GM10847 (cell line): Measurements from ENCODE around the gene BCAS3.

ENCODE experiments used
- POLR2A ChIP-seq: IDR thresholded peaks from 2 replicates; pipeline ENCODE4 v1.6.1; 2011; ENCODE audit not compliant: insufficient read length; ENCODE audit errors: extremely low read depth

The BCAS3 gene

DNA sequence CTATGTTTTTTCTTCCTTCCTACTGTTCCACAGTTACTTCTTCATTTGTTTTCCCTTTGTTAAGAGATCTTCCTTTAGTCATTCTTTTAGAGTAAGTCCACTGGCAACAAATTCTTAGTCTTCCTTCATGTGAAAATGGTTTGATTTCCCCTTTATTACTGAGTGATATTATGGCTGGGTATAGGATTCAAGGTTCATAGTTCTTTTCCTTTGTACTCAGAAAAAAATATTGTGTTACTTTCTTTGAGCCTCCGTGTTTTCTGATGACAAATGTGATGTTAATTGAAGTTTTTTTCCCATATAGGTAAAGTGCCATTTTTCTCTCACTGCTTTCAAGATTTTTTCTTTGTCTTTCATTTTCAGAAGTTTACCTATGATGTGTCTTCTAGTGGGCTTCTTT lies 438.9 kb downstream of the BCAS3 start:
- no peak for TF ChIP-seq POLR2A

DNA sequence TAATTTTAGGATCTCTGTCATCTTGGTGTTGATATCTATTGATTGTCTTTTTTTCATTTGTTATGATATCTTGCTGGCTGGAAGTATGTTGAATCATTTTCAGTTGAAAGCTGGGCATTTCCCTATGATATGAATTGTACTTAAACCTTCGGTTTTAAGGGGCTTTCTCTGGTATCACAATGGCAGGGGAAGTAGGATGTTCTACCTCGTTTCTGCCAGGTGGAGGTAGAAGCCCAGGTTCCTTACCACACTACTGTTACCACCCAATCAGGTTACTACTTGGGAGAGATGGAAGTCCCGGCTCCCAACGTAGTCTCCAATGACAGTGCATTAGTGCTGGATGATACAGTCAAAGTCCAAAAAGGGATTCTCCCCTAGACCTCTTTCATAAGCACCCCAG lies 440.3 kb downstream of the BCAS3 start:
- no peak for TF ChIP-seq POLR2A

DNA sequence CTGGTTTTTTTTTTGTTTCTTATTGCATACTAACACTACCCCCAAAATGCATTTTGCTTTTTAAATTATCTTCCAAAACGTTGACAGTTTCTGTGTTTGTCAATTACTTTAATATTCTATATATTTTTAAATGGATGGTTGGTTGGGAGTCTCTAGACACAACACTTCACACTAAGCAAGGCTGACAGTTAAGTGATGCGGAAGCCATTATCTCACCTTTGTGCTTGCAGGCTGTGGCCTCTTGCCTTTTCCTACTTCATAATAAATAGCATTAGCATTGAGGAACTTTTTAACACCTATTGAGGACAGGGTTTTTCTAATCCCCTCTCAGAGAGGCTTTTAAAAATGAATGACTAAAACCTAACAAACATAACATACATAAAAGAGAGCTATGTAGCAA lies 441.2 kb downstream of the BCAS3 start:
- no peak for TF ChIP-seq POLR2A

DNA sequence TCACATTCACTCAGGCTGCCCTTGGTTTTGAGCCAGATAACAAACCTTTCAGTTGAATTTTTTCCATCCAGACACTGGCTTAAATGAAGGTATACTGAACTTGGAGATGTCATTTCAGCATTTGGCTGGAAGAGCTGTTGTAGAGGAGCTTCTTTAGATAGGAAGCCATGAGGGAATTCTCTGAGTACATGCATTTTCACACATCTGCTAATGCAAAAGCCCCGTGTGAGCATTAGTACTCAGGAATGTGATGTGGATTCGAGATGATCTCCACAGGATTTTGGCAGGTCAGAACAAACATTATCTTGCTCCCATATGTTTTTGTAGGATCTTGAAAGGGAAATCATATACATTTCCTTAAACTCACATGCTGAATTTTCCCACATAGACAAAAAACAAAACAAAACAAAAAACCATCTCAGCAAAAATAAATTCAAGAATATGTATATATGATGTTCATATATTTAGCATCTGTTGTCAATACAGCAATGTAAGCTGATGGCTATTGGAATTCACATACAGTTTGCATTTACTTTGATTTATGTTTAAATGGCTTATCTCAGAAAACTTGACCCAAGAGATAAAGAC lies 444.8 kb downstream of the BCAS3 start:
- TF ChIP-seq POLR2A: no peak

DNA sequence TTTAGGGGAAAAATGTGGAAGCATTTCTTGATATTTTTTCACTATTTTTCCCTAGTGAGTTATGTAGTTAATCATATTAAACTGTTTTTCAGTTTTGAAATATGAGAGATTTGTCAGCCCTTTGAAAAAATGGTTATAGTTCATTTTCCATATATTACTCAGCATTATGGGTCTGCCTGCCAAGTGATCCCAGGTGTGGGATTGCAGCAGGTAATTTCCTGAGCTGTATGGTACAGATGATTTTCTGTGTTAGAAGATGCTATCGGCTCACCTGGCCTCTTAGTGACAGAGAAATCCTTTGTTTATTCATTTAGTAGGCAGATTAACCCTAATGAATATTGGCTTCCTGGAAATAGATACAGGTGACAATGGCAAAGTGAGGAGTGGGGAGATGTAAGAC lies 446.9 kb downstream of the BCAS3 start:
- no peak for TF ChIP-seq POLR2A

DNA sequence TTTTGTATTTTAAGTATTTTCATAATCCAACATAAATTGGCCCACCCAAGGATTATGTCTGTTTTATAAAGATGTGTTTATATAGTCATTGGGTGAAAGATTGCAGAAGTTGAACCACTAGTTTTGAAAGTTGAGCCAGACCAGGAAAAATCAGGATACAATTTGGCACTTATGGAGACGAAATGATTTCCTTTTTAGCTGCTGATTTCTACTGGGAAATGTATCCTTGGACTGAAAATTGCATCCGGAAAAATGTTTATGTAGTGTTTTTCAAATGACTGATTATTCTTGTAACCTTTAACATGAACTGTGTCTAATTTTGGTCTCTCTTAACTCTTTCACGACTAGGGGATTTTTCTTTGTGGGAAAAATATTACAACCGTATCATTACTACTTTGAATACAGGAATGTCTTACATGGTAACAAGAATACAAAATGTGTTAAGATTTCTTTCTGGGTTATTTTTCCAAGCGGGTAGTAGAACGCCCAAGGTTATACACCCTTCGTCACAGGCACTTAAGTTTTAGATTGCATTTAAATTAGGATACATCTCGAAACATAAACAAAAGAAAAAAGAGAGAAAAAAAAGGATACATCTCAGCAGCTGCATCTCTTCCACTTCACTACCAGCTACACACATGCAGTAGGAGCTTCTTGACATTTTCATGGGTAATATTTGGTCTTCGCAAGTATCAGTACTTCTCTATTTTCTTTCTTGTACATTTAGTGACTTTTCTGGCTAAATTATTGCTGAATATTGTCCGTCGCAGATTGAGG lies 449.0 kb downstream of the BCAS3 start:
- TF ChIP-seq POLR2A: no peak

DNA sequence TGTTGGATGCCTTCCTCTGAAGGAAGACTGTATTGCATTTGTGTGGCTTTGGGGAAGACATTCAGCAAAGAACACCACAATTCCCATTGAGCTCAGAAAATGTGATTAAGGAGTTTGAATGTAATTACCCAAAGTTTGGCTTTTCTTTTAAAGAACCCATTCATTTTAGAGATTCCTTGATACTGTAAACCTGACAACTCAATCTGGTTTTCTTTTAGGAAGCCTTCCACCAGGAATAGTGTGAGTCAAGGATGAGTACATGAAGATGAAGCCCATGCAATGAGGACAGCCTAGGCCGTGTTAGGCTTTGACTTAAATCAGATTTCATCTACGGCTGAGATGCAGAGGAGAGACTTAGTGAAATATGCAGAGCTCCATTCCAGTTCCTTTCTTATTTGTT lies 450.3 kb downstream of the BCAS3 start:
- TF ChIP-seq POLR2A: no peak

DNA sequence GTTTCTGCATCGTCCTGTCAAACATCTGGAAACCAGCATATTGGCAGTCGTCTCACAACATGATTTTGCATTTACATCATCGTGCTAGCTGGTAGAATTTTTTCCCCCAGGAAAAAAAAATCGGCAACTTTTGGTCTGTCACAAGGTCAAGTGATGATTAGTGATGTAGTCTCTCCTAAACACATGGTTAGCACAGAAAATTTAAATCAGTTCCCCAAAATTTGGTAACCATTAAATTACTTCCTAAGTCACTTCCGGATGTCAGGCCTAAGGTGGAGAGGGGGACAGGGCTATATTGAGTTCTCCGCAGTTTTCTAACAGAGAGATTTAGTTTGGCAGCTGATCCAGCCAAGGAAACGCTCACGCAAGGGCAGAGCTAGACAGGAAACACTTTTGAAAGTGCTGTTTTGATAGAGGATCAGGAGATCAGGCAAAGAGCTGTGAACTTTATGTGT lies 451.0 kb downstream of the BCAS3 start:
- no peak for TF ChIP-seq POLR2A

DNA sequence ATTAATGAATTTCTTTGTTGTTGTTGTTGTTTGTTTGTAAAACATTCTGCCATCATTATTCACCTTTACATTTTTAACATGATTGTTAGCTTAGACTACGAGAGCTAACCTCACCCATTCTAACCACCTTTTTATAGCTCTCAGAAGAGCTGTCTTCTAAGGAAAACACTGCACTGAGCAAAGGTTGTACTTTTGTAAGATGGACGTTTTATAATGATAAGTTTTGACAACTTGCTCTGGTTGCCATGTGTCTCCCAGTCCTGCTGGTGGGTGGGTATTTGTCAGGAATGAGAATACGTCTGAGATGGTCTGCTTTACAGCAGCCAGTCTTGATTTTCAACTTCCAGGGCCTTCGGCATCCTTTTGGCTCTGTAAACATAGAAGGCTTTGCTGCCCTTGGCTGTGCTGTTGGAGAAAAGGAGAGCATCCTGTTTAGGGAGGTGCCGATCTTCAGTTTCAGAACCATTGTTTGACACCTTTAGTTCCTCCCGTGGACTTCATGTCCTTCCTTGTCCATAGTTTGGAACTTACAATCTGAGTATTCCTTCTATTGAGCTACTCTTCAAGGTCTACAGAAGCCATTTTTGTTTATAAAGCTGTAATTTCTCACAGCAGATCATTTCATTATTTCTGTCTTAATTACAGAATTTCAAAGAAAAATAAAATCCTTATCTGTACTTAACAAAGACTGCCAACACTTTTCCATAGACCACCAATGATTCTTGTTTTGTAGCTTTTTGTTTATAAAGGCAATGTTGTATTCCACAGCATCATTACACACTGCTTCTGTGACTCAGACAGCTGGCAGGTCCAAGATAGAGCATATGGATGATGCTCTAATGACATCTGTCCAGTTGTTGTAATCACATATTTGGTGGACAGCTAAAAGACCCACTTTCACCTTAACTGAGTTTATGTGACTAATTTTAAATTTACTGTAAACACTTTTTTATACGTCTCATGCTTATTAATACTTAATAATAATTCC lies 451.9 kb downstream of the BCAS3 start:
- no peak for TF ChIP-seq POLR2A

DNA sequence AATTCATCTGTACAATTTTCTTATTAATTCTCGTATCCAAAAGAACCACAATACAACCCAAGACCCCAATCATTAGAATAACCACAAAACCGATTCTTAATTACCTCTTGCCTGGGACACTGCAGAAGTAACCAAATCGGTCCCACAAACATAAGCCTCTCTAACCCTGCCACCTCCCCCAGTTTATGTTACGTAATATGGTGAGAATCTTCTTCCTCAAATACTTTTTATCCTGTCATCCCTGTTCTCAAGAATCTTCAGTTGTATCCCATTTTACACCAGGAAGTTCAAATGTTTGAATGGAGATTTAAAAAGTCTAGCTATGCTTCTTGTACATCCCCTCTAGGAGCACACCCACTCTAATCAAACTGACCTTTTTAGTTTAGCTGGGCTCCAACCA lies 452.7 kb downstream of the BCAS3 start:
- TF ChIP-seq POLR2A: no peak

DNA sequence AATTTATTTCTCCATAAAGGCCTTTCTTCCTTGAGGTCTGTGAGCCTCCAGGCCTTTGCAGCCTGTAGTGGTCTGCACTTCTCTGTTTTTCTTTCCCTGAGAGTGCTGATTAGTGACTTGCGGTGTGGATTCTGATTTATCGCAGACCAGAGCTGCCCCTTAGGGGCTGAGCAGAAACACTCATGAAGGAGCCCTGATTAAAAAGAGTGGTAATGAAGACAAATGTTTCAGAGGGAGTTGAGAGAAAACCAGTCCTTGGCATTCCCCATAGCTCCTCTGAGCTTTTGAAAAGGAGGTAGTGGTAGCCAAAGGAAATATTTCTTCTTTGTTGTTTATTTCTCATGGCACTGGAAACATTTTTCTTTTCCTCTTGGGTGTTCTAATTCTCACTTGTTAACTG lies 453.9 kb downstream of the BCAS3 start:
- no peak for TF ChIP-seq POLR2A

DNA sequence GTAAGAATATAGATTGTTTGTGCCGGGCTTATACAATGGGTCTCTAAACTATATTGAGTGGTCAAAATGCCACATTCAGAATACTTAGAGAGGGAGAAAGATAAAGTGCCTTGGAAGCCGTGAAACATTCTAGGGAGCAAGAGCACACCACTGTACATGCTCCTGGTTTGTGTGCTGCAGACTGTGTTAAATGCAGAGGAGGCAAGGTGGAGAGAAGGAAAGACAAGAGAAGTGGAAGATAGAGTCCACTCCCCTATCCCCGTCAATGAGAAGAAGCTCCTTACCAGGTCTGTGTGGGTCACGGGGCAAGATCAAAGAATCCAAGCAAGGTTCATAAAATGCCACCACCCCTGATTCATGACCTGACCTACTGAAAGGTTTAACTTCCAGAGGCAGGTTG lies 454.9 kb downstream of the BCAS3 start:
- TF ChIP-seq POLR2A: no peak

DNA sequence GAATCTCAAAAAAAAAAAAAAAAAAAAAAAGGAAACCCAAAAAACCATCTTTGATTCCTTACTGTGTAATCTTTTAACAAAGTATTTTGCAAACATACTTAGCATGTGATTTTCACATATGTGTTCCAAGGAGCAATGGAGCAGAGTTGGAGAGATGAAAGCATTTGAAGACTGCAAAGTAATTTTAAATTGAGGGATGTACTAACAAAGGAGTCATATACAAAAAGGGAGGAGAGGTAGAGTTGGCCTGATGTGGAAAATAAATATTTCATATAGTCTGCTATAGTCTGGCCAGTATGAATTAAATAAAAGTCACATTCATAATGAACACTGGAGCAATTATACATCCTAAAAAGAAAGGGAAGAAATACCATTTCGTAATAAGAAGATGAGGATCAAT lies 456.2 kb downstream of the BCAS3 start:
- no peak for TF ChIP-seq POLR2A

DNA sequence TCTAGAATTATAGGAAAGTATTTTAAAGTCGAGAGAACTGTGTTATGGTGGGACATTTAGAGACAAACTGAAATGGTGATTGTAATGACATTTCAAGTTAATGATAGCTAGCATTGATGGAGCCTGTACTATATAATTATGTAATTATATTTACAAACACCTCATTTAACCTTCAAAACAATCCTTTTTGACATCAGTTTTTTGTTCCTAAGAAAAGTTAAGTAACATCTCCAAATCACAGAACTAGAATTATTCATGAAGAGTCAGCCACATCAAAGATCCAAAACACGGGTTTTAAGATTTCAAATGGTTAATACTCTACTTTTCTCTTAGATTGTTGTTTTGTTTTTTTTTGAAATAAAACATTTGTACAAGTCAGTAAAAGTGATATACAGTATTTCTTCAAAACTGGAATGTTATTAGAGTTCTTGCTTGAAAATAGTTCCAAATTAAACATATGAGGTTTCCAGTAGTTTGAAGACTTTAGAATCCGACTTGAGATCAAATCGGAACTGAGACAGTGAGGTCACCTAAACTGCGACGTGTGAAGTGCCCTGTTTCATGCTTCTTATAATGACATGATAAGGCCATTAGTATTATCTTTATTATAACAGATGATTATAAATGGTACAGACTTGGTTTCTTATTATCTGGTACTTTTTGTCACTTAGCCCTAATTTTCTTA lies 457.0 kb downstream of the BCAS3 start:
- TF ChIP-seq POLR2A: no peak

DNA sequence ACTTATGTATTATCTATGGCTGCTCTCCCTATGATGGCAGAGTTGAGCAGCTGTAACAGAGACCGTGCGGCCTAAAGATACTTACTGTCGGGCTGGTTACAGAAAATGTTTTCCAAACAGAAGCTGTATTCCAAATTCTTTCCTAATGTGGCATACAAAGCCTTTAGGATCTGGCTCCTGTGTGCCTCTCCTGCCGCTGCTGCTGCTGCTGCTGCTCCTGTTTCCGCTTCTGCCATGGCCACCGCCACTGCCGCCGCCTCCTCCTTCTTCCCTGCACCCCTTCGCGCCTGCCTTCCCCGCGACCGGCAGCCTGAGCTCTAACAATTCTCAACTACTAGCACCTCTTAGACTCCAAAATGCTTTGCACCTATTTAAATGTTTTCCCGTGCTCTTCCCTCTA lies 458.1 kb downstream of the BCAS3 start:
- no peak for TF ChIP-seq POLR2A
